Smooth muscle cell (in vitro differentiated cells): ENCODE data around the gene CC2D2B. TPM values are rescaled to one million over a fixed set of nuclear protein-coding genes. Genes with fewer than 3 reads are reported as not detected.

Experiments used
- DNase-seq: peaks from one replicate; lab custom pipeline; 2025; ENCODE audit not compliant: unreplicated experiment; lab: John Stamatoyannopoulos, UW
- H2AFZ ChIP-seq: fragments of 200-600 bp; sonication (generic); 2 replicates; pipeline ENCODE4 v1.6.0; 2016; ENCODE audit warnings: antibody characterized with exemption, low read depth, mild to moderate bottlenecking
- H3F3A ChIP-seq: fragments of 200-600 bp; sonication (generic); 2 replicates; pipeline ENCODE4 v1.6.0; 2017; ENCODE audit warnings: antibody characterized with exemption, low read depth
- H3K27ac ChIP-seq: fragments of 200-600 bp; sonication (generic); 2 replicates; pipeline ENCODE4 v1.5.1; 2016; ENCODE audit warnings: low read depth, mild to moderate bottlenecking
- H3K27me3 ChIP-seq: fragments of 200-600 bp; sonication (generic); 2 replicates; pipeline ENCODE4 v1.6.1; 2016; ENCODE audit warnings: low read depth, mild to moderate bottlenecking
- H3K36me3 ChIP-seq: fragments of 200-600 bp; sonication (generic); 2 replicates; pipeline ENCODE4 v1.5.1; 2016; ENCODE audit warnings: low read depth
- H3K4me1 ChIP-seq: fragments of 200-600 bp; sonication (generic); 2 replicates; pipeline ENCODE4 v1.5.1; 2016; ENCODE audit warnings: low read depth
- H3K4me2 ChIP-seq: fragments of 200-600 bp; sonication (generic); 2 replicates; pipeline ENCODE4 v1.6.0; 2016; ENCODE audit warnings: mild to moderate bottlenecking
- H3K4me3 ChIP-seq: fragments of 200-600 bp; sonication (generic); 2 replicates; pipeline ENCODE4 v1.5.1; 2016; ENCODE audit warnings: mild to moderate bottlenecking
- H3K79me2 ChIP-seq: fragments of 200-600 bp; sonication (generic); 2 replicates; pipeline ENCODE4 v1.6.0; 2016; ENCODE audit warnings: low read depth, mild to moderate bottlenecking
- H3K9ac ChIP-seq: fragments of 200-600 bp; sonication (generic); 2 replicates; pipeline ENCODE4 v1.6.0; 2016; ENCODE audit warnings: low read depth
- H3K9me3 ChIP-seq: fragments of 200-600 bp; sonication (generic); replicated peaks from 2 replicates; pipeline ENCODE4 v1.5.1; 2016; ENCODE audit warnings: low read depth
- H4K20me1 ChIP-seq: fragments of 200-600 bp; sonication (generic); 2 replicates; pipeline ENCODE4 v1.6.0; 2016; ENCODE audit warnings: low read depth
- WGBS: methylation state at CpG from one replicate; pipeline ENCODE4 v1.1.7; 2016; ENCODE audit warnings: low lambda C conversion rate; 5-methylcytosine and 5-hydroxymethylcytosine counted together
- polyA plus RNA-seq: library from polyadenylated mRNA; unstranded; fragments of >200 nt; fragmentation: Nextera tagmentation; extraction: Ambion mirVana; gene quantifications from 2 replicates; pipeline ENCODE4 v1.2.1, GENCODE V29; 2016
- total RNA-seq: library from RNA; depleted of rRNA; stranded (reverse); fragments of >200 nt; gene quantifications from 2 replicates; pipeline ENCODE4 v1.2.3, GENCODE V29; 2014
- TF ChIP-seq, protein P1 (sequence below): fragments of 200-600 bp; sonication (generic); IDR thresholded peaks from 2 replicates; pipeline ENCODE4 v1.5.1; 2017; ENCODE audit warnings: borderline replicate concordance, mild to moderate bottlenecking, antibody characterized with exemption; ENCODE audit not compliant: insufficient read depth, poor library complexity, severe bottlenecking

The CC2D2B gene
- total and polyA plus RNA-seq, 2 experiments from 2014 or later = not detected

DNA sequence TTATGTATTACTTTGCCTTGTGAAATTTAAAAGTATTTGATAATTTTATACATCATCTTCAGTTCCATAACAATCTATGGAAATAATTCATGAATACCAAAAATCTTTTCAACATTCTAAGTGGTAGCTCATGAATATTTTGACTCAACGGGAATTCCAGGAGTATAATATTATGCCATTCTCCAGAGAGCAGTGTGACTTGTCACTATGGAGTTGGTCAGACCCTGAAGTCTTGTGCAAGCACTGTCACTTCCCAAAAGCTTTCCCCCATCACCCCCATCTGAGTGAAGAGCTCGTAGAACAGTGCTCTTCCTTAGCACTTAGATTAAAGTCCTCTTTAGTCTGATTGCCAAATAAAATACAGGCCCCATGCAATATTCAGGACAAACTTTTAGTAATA is 106.2 kb downstream of the CC2D2B start:
- no peaks in the 10 kb centered on the region for H3K36me3 ChIP-seq
- DNase-seq = no peak
- no peak overlapping the region for H3K27ac ChIP-seq
- peaks cover 21% of the 10 kb centered on the region for H3K27me3 ChIP-seq
- WGBS = 85% methylated on average over 2 of the region's 2 CpGs
- no peaks in the 10 kb centered on the region for H3K9me3 ChIP-seq
- H2AFZ ChIP-seq = no peak overlapping the region
- H3K4me3 ChIP-seq = no peak overlapping the region
- no peaks in the 10 kb centered on the region for H3F3A ChIP-seq
- TF ChIP-seq, protein P1, sequence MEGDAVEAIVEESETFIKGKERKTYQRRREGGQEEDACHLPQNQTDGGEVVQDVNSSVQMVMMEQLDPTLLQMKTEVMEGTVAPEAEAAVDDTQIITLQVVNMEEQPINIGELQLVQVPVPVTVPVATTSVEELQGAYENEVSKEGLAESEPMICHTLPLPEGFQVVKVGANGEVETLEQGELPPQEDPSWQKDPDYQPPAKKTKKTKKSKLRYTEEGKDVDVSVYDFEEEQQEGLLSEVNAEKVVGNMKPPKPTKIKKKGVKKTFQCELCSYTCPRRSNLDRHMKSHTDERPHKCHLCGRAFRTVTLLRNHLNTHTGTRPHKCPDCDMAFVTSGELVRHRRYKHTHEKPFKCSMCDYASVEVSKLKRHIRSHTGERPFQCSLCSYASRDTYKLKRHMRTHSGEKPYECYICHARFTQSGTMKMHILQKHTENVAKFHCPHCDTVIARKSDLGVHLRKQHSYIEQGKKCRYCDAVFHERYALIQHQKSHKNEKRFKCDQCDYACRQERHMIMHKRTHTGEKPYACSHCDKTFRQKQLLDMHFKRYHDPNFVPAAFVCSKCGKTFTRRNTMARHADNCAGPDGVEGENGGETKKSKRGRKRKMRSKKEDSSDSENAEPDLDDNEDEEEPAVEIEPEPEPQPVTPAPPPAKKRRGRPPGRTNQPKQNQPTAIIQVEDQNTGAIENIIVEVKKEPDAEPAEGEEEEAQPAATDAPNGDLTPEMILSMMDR = no peak
- no peaks in the 10 kb centered on the region for H4K20me1 ChIP-seq
- H3K79me2 ChIP-seq = no peaks in the 10 kb centered on the region
- H3K9ac ChIP-seq = no peak overlapping the region
- no peaks in the 10 kb centered on the region for H3K4me1 ChIP-seq
- H3K4me2 ChIP-seq = no peak overlapping the region

DNA sequence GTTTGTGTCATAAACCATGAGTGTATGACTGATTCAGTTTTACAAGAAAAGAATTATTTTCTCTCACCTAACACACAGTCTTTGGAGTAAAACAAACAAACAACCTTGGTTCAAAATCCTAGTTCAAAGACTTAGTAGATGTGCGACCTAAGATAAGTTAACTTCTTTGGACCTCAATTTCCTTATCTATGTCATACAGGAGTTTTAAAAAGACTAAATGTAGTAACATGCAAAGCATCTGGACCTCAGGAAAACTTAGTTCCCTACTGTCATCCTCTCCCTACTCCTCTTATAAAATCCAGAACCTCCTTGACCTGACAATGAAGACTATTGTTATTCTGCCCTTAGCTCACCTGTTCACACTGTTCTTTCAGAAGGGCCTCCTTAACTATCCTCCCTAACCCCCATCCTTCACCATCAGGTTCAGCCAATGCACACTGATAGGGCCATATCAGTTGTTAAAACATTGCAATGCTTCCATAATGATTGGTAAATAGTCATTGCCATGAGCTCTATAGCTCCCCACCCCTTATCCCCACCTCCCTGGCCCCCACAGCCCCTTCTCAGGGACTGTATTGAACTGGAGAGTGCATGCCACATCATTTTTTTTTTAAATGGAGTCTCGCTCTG is 106.8 kb downstream of the CC2D2B start:
- H3K79me2 ChIP-seq = no peaks in the 10 kb centered on the region
- H3K27me3 ChIP-seq = peaks cover 17% of the 10 kb centered on the region
- no peak overlapping the region for H2AFZ ChIP-seq
- WGBS = 85% methylated on average over 2 of the region's 2 CpGs
- H3K9me3 ChIP-seq = no peaks in the 10 kb centered on the region
- no peak overlapping the region for H3K4me2 ChIP-seq
- H3K9ac ChIP-seq = no peak overlapping the region
- TF ChIP-seq, protein P1 = no peak
- H3K27ac ChIP-seq = no peak overlapping the region
- H3F3A ChIP-seq = no peaks in the 10 kb centered on the region
- DNase-seq = no peak
- no peak overlapping the region for H3K4me3 ChIP-seq
- H3K4me1 ChIP-seq = no peaks in the 10 kb centered on the region
- no peaks in the 10 kb centered on the region for H4K20me1 ChIP-seq
- H3K36me3 ChIP-seq = no peaks in the 10 kb centered on the region

DNA sequence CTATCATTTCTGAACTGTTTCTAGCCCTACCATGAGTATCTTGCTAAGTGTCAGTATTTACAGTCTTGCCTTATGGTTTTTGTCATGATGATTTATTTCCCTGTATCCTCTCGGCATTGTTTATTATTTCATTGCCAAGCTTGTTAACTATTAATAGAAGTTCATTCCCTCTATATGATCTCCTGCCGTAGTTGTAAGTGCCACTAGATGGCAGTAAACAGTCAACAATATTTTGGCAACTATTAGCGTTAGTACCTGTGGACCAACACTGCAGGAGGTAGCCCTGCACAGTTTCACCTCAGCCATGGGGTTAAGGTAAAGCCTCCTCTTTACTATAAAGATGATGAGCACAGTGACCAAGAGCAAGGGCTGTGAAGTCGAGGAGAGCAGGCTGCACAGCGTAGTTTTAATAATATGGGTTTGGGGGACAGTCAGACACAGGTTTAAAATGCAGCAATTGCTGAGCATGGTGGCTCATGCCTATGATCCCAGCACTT is 109.5 kb downstream of the CC2D2B start:
- Histone ChIP-seq H3K4me1 (no peaks in the 10 kb centered on the region), H4K20me1 (no peaks in the 10 kb centered on the region), H3K9me3 (no peaks in the 10 kb centered on the region), H3K27me3 (peaks cover 8% of the 10 kb centered on the region), H3K4me2 (no peak overlapping the region), H3K9ac (no peak overlapping the region), H2AFZ (no peak overlapping the region), H3K36me3 (no peaks in the 10 kb centered on the region), H3K79me2 (no peaks in the 10 kb centered on the region), H3K4me3 (no peak overlapping the region), H3K27ac (no peak overlapping the region), H3F3A (no peaks in the 10 kb centered on the region)
- WGBS = 14% methylated on average over 5 of the region's 5 CpGs
- TF ChIP-seq, protein P1 = peak; percentile 72
- DNase-seq = no peak

DNA sequence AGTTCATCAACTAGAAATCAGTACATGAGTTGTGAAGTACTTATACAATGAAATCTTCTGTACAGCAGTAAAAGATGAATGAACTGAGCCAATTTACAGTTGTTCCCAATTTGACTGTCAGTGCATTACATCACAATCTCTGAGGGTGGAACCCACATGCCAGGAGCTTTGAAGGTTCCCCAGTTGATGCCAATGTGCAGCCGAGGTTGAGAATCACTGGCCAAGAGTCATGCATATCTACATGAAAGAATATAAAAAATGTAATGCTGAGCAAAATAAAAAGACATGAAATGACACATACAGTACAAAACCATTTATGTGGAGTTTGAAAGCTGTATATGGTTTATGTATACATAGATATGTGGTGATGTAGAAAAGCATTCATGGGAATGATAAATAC is 113.6 kb downstream of the CC2D2B start:
- Histone ChIP-seq H2AFZ (no peak overlapping the region), H3K4me3 (no peak overlapping the region), H3K27me3 (peaks cover 8% of the 10 kb centered on the region), H3F3A (no peaks in the 10 kb centered on the region), H3K4me2 (no peak overlapping the region), H3K4me1 (no peaks in the 10 kb centered on the region), H3K9me3 (no peaks in the 10 kb centered on the region), H3K9ac (no peak overlapping the region), H3K36me3 (no peaks in the 10 kb centered on the region), H3K79me2 (no peaks in the 10 kb centered on the region), H4K20me1 (no peaks in the 10 kb centered on the region), H3K27ac (no peak overlapping the region)
- no peak for DNase-seq
- WGBS = 96% methylated on average over 1 of the region's 1 CpG
- TF ChIP-seq, protein P1 = no peak
